Fibroblast of the conjunctiva (primary cell): ENCODE measurements around the gene AVP.
"Not testable (repeated sequence)": the region's sequence is repeated elsewhere in the genome, so short reads cannot be mapped to it uniquely, and the experiment has no call there.

Experiments
- DNase-seq: peaks from one replicate; pipeline ENCODE4 v3.0.0-alpha.2; 2010; ENCODE audit warnings: low read depth

AVP gene

DNA sequence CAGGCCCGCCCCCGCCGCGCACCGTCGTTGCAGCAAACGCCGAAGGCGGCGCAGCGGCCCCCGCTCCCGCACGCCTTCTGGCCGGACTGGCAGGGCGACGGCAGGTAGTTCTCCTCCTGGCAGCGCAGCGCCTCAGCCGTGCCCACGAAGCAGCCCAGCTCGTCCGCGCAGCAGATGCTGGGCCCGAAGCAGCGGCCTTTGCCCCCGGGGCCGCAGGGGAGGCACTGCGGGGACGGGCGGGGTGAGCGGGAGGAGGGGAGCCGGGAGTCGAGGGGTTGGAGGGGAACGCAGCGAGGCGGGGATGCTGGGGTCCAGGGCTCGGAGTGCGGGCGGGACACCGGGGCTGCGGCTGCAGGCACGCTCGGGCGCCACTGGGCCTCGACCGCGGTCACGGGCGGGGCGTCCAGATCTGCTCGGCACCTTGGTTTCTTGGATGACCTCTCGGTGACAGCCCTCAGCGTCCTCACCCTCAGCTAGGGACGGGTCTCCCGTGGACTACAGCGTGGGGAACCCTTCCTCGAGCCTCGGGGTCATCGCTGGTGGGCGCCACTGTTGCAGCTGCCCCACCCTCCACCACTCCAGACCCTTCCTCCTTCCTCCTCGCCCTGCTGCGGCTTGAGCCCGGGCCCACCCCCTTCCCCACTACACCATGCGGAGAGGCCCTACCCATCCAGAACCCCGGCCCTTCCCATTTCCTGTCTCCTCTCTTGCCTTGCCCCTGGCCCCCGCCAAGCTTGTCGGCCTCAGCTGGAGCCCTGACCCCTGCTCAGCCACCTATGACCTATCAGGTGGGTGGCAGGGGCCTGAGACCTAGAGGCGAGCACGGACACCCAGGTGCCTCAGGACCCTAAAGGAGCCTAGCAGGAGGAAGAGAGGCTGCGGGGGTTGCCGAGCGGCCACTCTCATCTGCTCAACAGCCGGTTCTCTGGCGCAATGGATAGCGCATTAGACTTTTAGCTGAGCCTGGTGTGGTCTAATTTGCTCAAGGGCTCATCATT, 1.3 kb downstream of the AVP start:
- DNase-seq, result no peak

DNA sequence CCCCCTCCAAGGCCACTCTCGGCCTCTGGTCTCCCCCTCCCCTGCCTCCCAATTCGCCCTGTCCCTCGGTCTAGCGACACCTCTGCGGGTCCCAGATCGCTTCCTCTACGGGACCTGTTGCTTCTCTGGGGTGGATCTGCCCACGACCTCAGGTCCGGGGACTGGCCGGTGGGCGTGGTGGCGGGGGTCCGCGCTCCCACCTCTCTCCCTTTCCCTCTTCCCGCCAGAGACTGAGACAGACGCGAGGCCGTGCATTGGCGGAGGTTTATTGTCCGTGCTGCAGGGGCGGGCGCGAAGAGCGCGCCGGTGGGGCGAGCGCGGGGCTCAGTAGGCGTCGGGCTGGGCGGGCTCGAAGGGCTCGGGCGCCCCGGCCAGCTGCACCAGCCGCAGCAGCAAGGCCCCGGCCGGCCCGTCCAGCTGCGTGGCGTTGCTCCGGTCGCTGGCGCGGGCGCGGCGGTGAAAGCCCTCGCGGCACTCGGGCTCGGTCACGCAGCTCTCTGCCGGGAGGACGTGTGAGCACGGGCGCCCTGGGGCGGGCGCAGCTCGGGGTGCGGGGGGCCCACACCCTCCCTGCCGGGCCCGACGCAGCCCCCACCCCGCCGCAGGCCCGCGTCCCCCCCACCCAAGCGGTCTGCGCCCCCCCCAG, 2.1 kb downstream of the AVP start:
- DNase-seq, result no peak

DNA sequence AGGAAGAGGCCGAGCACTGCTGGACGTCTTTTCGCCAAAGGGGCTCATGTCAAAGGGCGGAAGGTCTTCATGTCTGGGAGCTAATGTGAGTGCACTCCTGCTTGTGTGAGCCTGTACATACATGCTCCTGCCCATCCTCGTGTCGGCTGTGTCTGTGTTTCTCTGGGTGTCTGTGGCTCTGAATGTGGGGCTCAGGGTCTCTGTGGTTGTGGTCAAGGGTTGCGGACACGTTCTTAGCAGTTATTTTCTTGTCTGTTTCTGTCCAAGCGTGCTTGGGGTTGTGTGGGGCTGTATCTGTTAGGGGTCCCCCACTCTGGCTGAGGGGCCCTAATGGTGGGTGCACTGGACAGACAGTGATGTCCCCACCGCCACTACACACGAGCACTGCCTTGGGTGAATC, 2.9 kb downstream of the AVP start:
- no peak for DNase-seq

DNA sequence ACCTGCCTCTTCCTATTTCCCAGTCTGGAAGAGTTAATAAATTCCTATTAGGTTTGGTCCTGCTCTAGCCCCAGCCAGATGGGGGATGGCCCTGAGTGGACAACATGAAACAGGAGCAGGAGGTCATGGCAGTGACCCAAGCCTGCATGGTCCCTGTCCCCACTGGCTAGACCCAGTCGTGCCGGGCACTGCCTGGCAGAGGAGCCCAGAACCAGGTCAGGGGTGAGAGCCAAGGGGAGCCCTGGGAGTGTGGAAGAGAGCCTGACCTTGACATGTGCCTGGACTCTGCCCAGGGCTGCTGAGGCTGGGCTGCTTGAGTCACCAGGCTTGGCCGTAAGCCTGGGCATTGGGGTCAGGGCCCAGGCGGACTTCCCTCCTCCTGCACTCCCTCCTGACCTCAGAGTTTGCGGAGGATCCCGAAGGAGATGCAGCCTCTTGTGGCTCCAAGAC, 3.6 kb downstream of the AVP start:
- peak; percentile 14 for DNase-seq

DNA sequence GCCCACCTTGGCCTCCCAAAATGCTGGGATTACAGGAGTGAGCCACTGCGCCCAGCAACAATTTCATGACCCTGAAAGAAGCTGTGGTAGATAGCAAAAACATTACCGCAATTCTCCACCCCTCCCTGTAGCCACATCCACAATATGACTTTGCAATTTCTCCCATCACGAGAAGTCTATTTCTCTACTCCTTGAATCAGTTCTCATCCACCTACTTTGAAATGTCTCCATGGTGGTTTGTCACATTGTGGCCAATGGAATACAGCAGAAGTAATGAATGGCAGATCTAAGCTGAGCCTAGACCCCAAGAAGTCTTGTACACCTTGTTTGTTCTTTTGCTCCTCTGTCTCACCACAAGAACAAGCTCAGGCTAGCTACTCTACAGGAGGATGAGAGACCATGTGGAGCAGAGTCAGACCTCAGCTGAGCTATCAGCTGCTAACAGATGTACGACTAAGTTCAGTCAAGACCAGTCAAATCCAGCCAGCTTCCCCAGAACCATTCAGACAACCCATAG, 6.8 kb downstream of the AVP start:
- no peak for DNase-seq

DNA sequence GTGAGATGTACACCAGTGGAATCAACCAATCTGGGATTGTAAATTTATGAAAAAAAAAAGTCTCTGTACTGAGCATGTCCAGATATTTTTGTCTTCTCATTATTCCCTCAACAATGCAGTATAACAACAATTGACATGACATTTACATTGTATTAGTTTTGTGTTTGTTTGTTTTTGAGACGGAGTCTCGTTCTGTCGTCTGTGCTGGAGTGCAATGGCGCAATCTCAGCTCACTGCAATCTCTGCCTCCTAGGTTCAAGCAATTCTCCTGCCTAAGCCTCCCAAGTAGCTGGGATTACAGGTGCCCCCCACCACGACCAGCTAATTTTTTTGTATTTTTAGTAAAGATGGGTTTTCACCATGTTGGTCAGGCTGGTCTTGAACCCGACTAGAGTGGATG, 9.2 kb downstream of the AVP start:
- not testable (repeated sequence) for DNase-seq

DNA sequence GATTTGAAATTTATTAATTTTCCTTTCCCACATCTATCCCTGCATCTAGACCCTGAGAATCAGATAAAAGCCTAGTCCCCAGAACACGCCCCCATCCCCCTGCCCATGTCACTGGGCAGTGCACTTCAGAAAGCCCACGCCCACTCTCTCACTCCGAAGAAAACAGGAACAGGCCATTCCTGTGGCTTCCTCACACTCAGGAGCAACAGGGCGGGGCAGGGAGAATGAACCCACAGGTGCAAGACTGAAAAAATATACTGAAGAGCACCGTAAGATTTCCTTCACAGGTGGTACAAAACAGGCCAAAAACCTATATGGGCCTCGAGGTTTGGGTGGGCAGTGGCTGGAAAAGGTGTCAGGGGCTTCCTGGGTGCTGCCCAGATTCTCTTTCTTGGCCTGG, 9.7 kb downstream of the AVP start:
- no peak for DNase-seq

DNA sequence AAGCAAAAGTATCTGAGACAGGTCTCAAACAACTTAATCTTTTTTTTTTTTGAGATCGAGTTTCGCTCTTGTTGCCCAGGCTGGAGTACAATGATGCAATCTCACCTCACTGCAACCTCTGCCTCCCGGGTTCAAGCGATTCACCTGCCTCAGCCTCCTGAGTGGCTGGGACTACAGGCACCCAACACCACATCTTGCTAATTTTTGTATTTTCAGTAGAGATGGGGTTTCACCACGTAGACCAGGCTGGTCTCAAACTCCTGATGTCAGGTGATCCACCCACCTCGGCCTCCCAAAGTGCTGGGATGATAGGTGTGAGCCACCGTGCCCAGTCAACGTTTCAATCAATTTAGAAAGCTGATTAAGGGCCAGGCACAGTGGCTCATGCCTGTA, 11.3 kb downstream of the AVP start:
- DNase-seq, result not testable (repeated sequence)

DNA sequence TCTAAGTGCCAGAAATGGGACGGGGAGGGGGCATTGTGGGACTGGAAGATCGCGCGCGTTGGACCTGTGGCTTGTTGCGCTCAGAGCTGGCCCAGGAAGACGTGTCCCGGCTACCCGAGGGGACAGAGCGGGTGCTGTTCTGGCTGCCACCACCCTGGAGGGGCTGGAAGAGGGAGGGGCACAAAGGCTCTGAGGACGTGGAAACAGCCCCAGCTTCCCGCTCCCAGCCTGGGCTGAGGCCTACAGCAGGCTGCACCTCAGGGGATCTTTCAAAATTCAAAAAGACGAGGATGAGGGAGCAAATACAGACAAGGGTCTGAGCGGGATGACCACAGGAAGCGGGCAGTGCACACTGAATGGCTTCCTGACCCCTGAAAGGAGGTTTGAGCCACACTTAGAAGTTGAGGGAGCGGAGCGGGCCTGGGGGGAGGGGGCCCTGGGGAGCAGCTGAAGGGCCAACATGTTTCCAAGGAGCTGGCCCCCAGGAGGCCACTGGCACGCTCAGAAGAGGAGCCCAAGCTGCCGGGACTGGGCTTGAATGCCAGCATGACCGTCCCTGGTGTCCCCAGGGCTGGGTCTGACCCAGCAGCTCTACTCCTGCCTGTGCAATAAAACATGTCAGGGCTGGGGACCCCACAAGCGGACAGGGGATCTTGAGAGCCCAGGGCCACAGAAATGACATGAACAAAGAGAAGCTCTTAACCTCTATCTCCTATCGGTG, 11.8 kb downstream of the AVP start:
- no peak for DNase-seq

DNA sequence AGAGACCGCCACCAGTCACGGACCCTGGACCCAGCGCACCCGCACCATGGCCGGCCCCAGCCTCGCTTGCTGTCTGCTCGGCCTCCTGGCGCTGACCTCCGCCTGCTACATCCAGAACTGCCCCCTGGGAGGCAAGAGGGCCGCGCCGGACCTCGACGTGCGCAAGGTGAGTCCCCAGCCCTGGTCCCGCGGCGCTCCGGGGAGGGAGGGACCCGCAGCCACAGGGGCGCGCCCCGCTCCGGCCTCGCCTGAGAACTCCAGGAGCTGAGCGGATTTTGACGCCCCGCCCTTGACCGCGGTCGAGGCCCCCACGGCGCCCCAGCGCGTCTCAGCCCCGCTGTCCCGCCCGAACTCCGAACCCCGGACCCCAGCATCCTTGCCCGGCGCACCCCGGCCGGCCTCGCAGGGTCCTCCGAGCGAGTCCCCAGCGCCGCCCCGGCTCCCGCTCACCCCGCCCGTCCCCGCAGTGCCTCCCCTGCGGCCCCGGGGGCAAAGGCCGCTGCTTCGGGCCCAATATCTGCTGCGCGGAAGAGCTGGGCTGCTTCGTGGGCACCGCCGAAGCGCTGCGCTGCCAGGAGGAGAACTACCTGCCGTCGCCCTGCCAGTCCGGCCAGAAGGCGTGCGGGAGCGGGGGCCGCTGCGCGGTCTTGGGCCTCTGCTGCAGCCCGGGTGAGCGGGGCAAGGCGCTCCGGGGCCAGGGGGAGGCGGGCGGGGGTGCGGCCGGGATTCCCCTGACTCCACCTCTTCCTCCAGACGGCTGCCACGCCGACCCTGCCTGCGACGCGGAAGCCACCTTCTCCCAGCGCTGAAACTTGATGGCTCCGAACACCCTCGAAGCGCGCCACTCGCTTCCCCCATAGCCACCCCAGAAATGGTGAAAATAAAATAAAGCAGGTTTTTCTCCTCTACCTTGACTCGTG, 12.7 kb downstream of the AVP start, which contains the start of gene OXT:
TSS of gene OXT (plus strand) at position 11 of the 920 bp plus-strand sequence. CDS start at position 47, 36 bp downstream.
- no peak for DNase-seq

DNA sequence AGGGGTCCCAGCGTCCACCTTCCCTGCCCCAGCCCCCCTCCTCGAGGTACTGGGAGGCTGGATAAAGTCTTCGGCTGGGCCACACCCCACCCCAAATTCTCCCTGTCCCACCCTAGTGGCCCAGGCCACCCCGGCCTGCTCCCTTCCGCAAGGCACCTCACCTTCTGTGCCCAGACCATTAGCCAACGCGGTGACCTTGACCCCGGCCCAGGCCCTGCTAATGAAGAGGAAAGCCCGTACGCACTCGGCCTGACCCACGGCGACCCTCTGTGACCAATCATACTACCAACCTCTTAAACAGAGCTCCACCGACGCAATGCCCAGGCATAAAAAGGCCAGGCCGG, 13.3 kb downstream of the AVP start:
- DNase-seq, result no peak

DNA sequence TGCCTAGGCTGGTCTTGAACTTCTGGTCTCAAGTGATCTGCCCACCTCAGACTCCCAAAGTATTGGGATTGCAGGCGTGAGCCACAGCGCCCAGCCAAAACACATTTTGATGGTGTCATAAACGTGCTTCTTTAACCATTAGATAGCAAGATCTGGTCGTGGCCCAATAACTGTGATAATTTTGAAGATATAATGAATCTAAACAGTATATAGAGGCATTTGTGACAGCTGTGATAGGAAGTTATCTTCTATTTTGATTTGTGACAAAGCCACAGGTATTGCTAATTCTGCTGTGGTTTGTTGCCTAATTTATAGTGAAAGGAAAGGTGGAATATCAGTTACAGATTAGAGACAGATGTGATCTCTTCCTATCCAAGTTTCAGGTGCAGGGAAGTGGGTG, 13.8 kb downstream of the AVP start:
- no peak for DNase-seq

DNA sequence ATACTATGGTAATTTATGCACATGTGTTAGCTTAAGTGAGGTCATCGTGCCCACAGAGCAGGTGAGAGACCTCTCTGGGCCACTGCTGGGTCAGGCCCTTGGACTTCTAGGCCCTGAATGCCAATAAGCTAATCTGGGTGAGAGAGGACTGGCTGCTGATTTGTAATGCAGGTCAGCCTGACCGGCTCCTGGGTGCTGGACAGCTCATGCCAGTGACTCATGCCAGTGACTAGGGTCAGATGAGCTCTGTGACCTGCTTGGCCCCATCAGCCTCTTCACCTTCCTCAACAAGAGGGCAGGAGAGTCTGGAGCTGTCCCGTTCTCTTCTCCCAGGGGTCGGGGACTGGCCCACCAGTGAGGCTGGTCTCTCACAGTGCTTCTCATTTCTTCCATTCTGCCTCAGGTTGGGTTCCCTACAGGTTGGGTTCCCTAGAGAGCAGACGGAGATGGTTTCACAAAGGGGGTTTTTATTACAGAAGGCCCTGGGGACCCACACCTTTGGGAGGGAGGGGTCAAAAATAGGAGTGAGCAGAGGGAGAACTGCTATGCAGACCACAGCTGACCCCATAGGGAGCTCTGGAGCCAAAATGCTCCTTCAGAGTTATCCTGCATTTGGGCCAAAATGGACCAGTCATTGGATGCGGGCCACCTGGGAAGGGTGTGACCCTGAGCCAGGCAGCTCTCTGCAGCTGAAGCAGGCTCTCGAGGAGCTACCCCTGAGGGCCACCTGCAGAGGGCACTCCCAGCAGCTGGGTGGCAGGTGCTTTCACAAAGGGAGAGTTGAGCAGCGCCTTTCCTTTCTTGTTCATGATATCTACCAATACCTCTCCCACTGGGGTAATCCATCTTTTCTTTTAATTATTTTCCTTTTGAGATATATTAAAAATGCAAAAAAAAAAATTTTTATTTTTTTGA, 15.3 kb downstream of the AVP start:
- DNase-seq, result no peak

DNA sequence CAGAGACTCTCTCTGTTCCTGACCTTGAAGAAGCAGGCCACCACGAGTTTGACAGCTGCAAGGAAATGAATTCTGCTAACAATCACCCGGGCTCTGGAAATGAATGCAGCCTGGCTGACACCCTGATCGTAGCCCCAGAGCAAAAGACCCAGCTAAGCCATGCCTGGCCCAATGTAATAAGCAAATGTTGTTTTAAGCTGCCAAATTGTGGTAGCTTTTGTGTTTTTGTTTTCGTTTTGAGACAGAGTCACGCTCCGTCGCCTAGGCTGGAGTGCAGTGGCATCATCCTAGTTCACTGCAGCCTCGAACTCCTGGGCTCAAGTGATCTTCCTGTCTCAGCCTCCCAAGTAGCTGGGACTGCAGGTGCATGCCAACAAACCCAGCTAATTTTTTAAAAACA, 16.4 kb downstream of the AVP start:
- DNase-seq, result no peak

DNA sequence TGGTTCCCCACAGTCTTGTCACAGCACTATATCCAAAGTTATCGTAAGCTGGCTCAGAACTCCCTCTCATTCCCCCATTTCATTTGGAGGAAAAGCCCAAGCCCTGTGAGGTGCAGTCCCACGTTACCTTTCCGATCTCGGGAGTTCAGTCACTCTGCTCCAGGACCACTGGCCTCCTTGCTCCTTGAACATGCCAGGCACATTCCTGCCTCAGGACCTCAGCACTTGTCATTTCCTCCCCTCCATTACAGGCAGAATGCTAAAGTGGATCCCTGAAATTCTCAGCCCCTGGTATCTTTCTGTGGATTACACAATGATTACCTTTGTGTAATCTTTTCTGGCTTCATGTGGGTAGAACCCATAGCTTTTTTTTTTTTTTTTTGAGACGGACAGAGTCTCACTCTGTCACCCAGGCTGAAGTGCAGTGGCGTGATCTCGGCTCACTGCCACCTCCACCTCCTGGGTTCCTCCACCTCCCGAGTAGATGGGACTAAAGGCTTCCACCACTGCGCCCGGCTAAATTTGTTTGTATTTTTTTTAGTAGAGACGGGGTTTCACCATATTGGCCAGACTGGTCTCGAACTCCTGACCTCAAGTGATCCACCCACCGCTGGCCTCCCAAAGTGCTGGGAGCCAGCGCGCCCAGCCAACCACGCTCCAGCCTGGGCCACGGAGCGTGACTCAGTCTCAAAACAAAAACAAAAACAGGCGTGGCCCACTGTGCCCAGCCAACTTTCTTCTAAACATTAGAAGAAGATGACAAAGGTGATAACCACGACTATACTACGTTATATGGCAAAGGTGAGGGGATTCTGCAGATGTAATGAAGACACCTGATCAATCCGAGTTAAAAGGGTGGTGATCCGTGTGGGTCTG, 17.1 kb downstream of the AVP start:
- no peak for DNase-seq

DNA sequence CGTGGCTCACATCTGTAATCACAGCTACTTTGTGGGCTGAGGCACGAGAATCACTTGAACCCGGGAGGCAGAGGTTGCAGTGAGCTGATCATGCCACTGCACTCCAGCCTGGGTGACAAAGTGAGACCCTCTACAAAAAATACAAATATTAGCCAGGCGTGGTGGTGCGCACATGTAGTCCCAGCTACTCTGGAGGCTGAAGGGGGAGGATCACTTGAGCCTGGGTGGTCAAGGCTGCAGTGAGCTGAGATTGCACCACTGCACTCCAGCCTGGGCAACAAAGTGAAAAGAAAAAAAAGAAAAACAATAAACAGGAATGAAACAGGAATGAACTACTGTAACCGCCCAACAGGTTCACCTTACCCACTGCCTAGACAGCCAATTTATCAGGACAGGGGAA, 20.4 kb downstream of the AVP start:
- not testable (repeated sequence) for DNase-seq

DNA sequence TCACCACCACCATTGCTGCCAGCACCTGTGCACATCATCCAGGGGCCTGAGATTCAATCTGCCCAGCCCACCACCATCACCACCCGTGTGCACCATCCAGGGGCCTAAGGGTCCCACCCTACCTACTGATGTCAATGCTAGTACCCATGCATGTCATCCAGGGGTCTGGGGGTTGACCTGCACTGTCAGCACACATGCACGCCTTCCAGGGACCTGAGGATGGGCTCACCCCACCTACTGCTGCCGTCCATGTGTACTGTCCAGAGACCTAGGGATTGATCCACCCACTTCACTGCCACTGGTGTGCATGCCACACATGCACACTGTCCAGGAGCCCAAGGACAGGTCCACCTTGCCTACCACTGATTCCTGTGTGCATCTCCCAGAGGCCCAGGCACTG, 25.0 kb downstream of the AVP start:
- no peak for DNase-seq

DNA sequence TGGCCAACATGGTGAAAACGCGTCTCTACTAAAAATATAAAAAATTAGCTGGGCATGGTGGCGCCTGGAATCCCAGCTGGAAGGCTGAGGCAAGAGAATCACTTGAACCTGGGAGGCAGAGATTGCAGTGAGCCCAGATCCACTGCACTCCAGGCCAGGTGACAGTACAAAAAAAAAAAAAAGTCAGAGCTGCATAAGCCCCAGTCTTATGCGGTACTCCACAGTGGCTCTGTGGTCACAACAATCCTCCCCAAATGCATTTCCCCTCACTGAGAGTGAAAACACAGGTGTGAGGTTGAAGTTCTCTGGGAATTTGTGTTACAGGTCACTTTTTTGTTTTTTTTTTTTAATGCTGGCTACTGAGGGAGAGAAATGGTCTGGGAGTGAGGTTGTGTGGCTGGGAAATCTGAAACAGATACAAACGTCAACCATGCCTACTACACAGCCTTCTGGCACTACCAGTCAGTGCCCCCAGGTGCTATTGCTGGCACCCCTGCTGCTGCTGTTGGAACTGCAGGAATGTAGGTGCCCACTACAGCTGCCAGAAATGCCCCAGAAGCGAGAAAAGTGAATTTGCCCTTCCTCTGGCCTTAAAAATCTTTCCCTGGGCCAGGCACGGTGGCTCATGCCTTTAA, 33.0 kb downstream of the AVP start:
- no peak for DNase-seq
